ENCODE data around the gene ASIC2.

Gene ASIC2

GRCh38 chr17:33166472-33166871, 126.6 kb downstream of the ASIC2 start:
- DNase-seq (ENCODE audit: extremely low read depth in 1 of 2, low read depth in 1 of 2), result no peak

- no peak for DNase-seq (ENCODE audit: extremely low read depth in 1 of 2, low read depth in 1 of 2)
Observed at GRCh38 chr17:33164169-33164881, 128.8 kb downstream of the ASIC2 start.

GRCh38 chr17:33163533-33164168, 129.4 kb downstream of the ASIC2 start:
- no peak for DNase-seq (ENCODE audit: extremely low read depth in 1 of 2, low read depth in 1 of 2)

GRCh38 chr17:33154869-33155455, 138.1 kb downstream of the ASIC2 start:
- DNase-seq (ENCODE audit: extremely low read depth in 1 of 2, low read depth in 1 of 2), result no peak

GRCh38 chr17:33152783-33153182, 140.3 kb downstream of the ASIC2 start:
- DNase-seq (ENCODE audit: extremely low read depth in 1 of 2, low read depth in 1 of 2), result no peak

- DNase-seq (ENCODE audit: extremely low read depth in 1 of 2, low read depth in 1 of 2), result no peak
Observed at GRCh38 chr17:33151565-33151964, 141.5 kb downstream of the ASIC2 start.

- DNase-seq (ENCODE audit: extremely low read depth in 1 of 2, low read depth in 1 of 2), result no peak
Observed at GRCh38 chr17:33145941-33146340, 147.2 kb downstream of the ASIC2 start.

GRCh38 chr17:33144837-33145236, 148.3 kb downstream of the ASIC2 start:
- no peak for DNase-seq (ENCODE audit: extremely low read depth in 1 of 2, low read depth in 1 of 2)

- DNase-seq (ENCODE audit: extremely low read depth in 1 of 2, low read depth in 1 of 2), result no peak
Observed at GRCh38 chr17:33142705-33143299, 150.3 kb downstream of the ASIC2 start.

- DNase-seq (ENCODE audit: extremely low read depth in 1 of 2, low read depth in 1 of 2), result no peak
Observed at GRCh38 chr17:33140413-33141099, 152.5 kb downstream of the ASIC2 start.

- no peak for DNase-seq (ENCODE audit: extremely low read depth in 1 of 2, low read depth in 1 of 2)
Observed at GRCh38 chr17:33138627-33139026, 154.5 kb downstream of the ASIC2 start.

- no peak for DNase-seq (ENCODE audit: extremely low read depth in 1 of 2, low read depth in 1 of 2)
Observed at GRCh38 chr17:33137426-33137825, 155.7 kb downstream of the ASIC2 start.

GRCh38 chr17:33135691-33136090, 157.4 kb downstream of the ASIC2 start:
- no peak for DNase-seq (ENCODE audit: extremely low read depth in 1 of 2, low read depth in 1 of 2)

GRCh38 chr17:33131620-33132019, 161.5 kb downstream of the ASIC2 start:
- DNase-seq (ENCODE audit: extremely low read depth in 1 of 2, low read depth in 1 of 2), result no peak

- no peak for DNase-seq (ENCODE audit: extremely low read depth in 1 of 2, low read depth in 1 of 2)
Observed at GRCh38 chr17:33127706-33128105, 165.4 kb downstream of the ASIC2 start.

- no peak for DNase-seq (ENCODE audit: extremely low read depth in 1 of 2, low read depth in 1 of 2)
Observed at GRCh38 chr17:33126086-33126485, 167.0 kb downstream of the ASIC2 start.

- no peak for DNase-seq (ENCODE audit: extremely low read depth in 1 of 2, low read depth in 1 of 2)
Observed at GRCh38 chr17:33125552-33125950, 167.5 kb downstream of the ASIC2 start.

- no peak for DNase-seq (ENCODE audit: extremely low read depth in 1 of 2, low read depth in 1 of 2)
Observed at GRCh38 chr17:33124871-33125551, 168.1 kb downstream of the ASIC2 start.

GRCh38 chr17:33124185-33124584, 168.9 kb downstream of the ASIC2 start:
- no peak for DNase-seq (ENCODE audit: extremely low read depth in 1 of 2, low read depth in 1 of 2)

GRCh38 chr17:33121756-33122155, 171.3 kb downstream of the ASIC2 start:
- no peak for DNase-seq (ENCODE audit: extremely low read depth in 1 of 2, low read depth in 1 of 2)

- DNase-seq (ENCODE audit: extremely low read depth in 1 of 2, low read depth in 1 of 2), result no peak
Observed at GRCh38 chr17:33121272-33121671, 171.8 kb downstream of the ASIC2 start.

Measured in stimulated activated CD8-positive, alpha-beta memory T cell treated with anti-CD3 and anti-CD28 coated beads, Interleukin-7, amount 100 ng/mL, for 48 hours (primary cell).